Activated CD4-positive, alpha-beta T cell treated with anti-CD3 and anti-CD28 coated beads, Interleukin-2, amount 50 U/mL, for 24 hours (primary cell): Measurements from ENCODE around the gene CCBE1.
"Not testable (repeated sequence)": the region's sequence is repeated elsewhere in the genome, so short reads cannot be mapped to it uniquely, and the experiment has no call there.

Experiments used
- DNase-seq, 2 donors: peaks; one replicate each; pipeline ENCODE4 v3.0.0-alpha.2; 2020; ENCODE audit warnings: low read depth in 1 of 2, low spot score in 1 of 2

The CCBE1 gene

DNA sequence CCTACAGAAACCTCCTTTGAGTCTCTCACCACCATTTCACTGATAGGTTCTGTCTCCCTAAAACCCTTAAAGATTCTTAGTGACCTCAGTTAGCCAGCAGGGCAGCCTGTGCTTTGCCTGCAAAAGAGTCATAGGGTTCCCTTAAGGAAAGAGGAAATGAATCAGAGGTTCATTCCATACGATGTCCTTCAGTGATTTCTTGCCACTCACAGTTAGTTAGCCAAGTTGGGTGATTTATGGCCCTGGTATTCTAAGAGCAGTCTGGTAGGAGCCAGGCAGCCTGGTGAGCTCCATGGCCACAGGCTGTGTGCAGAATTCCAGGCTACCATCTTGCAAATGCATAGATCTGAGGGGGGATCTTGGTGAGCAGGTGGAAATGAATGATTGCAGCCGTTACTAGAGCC is 18.7 kb upstream of the CCBE1 start:
- DNase-seq, result no peak

DNA sequence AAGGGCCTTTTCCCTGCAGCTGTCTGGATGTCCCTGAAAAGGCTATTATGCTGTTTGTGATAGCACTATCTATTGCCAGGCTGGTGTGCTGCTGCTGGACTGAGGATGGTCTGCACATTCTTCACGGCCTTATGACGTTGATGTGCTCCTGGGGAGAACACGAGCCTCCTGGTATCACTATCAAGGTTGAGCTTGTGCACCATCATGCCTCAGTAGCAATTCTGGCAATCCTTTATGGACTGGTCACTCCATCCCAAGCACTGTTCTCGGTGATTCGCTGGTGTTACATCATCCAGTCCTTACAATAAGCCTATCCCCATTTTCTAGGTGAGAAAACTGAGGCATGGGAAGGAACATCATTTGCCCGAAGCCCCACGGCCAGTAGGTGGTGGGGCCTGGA is 18.2 kb upstream of the CCBE1 start:
- no peak for DNase-seq

DNA sequence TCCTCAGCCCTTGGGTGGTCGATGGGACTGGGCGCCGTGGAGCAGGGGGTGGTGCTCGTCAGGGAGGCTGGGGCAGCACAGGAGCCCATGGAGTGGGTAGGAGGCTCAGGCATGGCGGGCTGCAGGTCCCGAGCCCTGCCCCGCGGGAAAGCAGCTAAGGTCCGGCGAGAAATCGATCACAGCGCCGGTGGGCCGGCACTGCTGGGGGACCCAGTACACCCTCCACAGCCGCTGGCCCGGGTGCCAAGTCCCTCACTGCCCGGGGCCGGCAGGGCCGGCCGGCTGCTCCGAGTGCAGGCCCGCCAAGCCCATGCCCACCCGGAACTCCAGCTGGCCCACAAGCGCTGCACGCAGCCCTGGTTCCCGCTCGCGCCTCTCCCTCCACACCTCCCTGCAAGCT is 16.9 kb upstream of the CCBE1 start:
- DNase-seq, result not testable (repeated sequence)

DNA sequence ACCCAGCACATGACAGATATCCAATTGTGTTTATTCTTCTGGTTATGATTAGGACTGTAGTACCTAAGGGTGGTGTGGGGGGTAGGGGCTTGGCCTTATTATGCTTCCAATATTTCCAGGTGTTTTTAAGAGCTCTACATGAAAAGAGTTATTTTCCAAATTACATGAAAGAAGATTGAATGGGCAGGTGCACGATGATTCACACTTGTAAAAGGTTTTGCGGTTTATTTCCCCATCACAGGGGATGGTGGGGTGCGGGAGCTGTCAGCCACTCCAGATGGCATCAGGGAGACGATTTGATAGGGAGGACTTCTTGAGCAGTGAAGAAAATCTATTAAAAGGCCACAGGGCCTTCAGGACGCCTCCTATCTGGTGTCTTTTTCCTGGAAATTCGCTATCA is 15.1 kb upstream of the CCBE1 start:
- no peak for DNase-seq

DNA sequence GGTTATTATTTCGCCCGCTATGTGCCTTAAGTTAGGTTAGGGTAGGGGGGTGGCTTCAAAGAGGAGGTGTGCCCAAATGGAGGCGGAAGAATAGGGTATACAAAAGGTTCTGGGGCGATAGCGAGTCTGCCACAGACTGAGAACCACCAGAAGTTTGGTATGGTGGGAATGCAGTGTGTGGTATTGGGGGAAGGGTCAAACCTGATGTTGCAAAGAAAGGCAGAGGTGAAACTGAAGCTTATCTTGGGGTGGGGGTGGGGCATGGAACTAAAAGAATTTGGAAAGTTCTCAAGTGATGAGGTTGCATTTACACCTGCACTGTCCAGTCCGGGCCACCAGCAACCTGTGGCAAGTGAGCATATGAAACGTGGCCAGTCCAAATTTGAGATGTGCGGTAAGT is 11.8 kb upstream of the CCBE1 start:
- DNase-seq, result no peak

DNA sequence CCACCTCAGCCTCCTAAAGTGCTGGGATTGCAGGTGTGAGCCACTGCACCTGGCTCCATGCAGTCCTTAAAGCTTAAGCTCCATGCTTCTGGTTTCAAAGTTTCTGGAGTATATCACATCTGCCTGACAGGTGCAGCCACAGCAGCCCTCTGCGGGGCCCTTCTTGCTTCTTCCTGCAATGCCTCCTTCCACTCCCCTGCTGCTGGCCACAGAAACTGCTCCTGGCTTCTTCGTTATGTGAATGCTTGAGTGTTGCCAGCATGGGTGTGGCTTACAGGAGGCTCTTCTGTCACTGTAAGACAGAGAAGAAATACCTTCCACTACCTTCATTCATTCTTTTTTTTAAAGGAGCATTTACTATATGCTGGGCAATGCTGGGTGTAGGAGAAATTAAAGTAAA is 10.1 kb upstream of the CCBE1 start:
- DNase-seq, result no peak

DNA sequence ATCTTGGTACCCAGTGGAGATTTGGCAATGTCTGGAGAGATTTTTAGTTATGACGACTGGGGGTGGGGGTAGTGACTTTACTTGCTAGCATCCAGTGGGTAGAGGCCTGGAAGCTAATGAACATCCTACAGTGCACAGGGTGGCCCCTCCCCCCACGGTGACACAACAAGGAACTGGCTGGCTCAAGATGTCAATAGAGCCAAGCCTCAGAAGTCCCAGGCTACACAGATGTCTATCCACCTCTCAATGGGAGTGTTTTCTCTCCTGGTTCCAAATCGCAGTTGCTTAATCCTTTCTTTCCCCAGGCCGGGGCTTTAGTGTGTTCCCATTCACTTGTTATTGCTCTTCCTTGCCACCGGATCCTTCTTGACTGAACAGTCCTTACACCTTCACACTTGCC is 9.3 kb upstream of the CCBE1 start:
- DNase-seq, result no peak

DNA sequence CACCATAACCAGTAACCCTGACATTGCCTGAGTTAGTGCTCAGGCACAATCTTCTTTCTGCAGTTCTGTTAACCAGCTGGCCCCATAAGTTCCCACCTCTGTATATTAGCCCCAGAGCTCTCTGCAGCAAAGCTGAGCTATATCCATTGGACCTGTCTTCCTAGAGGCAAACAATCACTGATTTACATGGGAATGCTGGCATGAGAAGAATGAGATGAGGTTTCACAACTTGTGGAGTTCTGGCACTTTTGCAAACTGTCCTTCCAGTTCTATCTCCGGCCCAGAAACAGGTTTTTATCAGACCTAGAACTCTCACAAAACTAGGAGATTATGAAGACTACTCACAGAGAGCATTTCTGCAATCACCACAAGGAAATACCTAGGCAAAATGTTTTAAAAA is 7.9 kb upstream of the CCBE1 start:
- DNase-seq, result no peak

DNA sequence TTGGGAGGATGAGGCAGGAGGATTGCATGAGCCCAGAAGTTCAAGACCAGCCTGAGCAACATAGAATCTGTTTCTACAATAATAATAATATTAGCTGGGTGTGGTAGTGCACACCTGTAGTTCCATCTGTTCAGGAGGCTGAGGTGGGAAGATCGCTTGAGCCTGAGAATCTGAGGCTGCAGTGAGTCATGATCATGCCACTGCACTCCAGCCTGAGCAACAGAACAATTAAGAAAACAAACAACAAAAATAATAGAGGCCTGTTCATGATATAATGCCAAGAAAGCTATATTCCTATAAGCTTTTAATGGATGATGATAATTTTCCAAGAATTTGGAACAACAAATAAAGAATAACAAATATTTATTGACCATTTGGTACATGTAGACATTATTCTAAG is 6.9 kb upstream of the CCBE1 start:
- no peak for DNase-seq

DNA sequence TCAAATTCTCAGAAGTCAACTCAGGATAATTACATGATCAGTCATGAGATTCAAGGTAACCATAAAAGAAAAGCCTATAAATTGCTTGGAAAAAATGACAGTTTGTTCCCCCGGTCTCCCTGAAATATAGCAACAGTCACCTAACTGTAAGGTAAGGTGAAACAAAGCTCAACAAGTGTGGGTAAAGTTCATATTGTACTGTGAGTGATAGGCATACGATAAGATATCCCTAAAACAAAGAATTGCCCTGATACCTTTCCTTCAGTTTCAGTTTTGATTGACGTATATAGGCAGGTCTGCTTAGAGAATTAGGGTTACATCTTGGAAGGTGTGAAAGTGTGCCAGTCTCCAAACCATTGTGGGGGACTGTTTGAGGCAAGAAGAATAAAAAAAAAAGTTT is 4.0 kb upstream of the CCBE1 start:
- no peak for DNase-seq

DNA sequence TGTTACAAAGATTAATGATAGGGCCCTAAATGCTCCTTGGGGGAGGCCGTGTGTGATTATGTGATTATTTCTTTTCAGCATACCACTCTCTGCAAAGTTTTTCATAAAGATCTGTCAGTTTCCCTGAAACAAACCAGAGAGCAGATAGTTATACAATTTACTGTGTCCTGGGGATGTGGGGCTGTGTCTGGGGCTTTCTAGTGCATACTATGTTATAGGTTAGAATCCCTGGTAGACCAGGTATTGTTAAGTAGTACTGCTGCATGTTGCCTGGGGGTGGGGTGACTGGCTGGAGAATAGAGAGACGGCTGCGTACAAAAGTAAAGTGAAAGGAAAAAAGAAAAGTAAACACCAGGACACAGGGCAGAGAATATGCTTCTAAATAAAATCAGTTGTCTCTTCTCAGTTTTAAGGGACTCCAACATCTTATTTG is 3.3 kb upstream of the CCBE1 start:
- DNase-seq, result no peak

DNA sequence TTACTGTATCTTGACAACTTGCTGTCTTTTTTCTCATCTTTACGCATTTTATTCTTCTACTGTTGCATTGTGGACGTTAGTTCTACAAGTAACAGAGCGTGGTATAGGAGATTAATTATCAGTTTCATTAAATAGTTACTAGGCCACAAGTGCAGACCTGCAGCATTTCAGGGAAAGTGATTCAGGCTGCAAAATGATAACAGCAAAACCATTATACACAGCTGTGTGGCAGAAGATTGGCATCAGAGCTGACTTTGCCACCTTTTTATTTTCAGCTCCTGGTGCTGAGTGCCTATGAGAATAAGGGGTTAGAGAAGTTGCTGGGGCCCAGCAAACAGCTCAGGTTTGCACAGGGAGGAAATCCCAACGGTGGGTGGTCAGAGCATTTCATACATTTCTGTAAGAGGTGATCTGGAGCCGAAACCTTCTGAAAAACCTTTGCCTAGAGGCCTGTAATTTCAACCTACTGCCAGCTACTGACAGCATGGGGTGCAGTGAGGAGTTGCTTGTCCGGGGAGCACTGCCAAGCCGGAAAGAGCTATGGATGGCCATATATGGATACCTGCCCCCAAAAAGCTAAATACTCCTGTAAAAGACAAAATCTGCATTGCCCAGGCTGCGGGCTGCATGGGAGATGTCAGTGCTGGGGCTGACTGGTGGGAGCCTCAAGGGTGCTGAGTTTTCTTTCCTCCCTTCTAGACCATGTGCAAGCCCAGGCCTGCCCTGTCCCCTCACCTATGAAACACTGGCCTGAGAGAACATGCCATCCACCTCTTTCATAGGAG is 2.7 kb upstream of the CCBE1 start:
- DNase-seq, result no peak

DNA sequence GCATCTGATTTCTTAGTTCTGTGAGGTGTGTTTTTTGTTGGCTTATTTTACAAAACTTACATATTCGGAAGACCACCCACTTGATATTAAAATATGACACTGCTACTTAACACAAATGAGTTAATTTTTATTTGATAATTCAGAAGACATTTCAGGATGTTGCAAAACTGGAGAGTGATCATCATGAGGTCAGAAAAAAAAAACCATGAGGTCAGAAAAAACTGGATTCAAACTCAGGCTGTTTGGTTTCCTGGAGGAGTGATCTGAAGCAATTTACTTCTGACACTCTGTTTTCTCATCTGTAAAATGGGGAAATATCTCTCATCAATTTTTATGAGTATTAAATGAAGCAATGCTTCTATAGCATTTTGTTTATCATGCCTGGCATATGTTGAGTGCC is 1.8 kb upstream of the CCBE1 start:
- DNase-seq, result no peak

DNA sequence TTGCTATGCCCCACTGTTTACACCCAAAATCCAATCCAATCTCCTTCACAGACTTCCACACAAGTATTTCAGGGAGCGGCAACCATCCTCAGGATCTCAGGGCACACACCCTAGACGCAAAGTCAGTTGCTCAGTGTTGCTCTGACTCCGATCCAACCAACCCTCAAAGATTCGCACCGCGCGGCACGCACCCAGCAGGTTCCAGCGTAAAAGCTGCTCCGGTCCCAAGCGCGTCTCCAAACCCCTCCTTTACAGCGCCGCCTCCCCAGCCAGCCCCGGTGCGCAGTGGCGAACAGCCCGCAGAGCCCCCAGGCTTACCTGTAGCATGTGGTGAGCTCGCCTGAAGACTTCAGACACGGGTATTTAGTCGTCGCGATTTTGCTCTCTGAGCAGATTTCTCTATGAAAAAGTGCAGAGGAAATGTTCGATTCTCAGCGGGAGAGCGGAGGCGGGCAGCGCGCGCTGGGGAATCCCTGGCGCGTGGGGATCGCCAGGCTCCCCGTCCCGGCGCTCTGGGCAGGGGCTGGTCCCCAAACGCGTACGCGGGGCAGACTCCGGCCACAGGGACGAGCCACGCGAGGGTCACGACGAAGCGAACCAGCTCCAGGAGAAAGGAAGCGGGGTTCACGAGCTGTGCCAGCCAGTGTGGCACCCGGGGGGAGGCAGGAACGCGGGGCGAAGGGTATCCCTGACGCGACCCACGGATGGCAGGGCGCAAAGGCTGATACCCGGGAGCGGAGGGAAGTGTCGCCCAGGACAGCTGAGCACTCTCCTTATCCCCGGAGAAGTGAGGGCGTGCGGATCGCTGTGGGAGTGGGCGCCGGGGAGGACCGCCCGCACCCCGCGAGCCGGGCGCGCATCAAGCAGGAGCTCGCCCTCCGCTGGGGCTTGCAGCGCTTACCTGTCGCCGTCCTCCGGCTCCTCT is 650 bp downstream of the CCBE1 start:
- no peak for DNase-seq

DNA sequence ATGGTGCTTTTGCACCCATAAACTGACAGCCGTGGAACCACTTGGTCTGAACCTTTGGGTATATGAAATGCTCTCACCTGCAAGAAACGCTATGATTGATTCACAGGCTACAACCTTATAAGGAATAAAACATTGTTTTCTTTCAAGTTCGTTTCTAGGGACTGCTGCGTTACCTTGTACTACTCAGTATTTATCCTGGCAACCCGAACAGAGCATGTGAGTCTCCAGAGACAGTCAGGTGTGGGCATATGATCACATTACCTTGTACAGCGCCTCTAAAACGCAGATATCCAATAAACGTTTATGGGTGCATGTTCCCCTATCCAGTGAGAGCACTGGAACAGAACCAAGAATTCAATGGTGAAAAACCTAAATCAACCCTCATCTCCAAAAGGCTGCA is 1.7 kb downstream of the CCBE1 start:
- no peak for DNase-seq

DNA sequence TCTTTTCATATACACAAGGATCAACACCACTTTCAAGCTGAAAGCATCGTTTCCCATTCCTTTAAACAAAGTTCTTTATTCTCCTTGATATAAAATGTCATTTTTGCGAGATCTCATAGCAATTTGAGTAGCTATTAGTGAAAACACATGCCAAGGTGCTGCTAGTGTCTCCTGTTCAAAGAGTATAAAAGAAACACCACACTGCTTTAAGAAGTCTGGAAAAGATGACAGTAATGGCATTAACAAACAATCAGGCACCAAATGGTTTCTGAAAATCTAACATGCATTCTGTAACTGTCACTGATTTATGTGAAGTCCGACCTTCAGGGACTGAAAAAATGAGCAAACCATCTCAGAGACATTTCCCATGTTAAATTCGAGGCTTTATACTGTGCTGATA is 2.4 kb downstream of the CCBE1 start:
- DNase-seq, result no peak

DNA sequence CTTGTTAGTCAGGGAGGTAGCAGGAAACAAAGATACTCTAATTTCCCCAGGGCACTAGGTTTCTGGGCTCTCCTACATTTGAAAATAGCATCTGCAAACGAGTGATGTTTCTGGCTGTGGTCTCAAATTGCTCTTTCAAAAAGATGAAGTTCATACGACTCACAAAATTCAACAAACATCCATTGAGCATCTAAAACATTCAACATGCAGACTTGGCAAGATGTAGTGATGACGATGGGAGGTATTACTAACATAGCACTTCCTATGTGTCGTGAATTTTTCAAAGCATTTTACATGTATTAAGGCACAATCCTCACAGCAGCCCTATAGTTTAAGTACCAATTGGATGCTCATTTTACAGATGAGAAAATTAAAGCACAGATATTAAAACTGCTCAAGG is 5.2 kb downstream of the CCBE1 start:
- no peak for DNase-seq

DNA sequence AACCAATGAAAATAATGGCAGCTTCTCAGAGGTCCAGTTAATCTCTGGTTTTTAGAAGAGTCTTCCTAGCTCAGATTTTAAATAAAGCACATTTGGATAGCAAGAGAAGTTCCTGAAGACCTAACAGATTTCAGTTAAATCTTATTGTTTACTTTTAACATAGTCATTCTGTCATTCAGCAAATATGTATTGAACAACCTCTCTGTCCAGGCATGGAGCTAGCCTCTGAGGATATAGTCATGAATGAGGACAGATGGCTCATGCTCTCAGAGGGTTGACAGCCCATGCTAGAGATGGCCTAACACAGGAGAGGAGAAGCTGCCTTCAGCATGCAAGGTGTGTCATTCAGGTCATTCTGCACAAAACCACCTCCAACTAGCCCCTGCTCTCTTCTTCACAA is 6.2 kb downstream of the CCBE1 start:
- DNase-seq, result no peak

DNA sequence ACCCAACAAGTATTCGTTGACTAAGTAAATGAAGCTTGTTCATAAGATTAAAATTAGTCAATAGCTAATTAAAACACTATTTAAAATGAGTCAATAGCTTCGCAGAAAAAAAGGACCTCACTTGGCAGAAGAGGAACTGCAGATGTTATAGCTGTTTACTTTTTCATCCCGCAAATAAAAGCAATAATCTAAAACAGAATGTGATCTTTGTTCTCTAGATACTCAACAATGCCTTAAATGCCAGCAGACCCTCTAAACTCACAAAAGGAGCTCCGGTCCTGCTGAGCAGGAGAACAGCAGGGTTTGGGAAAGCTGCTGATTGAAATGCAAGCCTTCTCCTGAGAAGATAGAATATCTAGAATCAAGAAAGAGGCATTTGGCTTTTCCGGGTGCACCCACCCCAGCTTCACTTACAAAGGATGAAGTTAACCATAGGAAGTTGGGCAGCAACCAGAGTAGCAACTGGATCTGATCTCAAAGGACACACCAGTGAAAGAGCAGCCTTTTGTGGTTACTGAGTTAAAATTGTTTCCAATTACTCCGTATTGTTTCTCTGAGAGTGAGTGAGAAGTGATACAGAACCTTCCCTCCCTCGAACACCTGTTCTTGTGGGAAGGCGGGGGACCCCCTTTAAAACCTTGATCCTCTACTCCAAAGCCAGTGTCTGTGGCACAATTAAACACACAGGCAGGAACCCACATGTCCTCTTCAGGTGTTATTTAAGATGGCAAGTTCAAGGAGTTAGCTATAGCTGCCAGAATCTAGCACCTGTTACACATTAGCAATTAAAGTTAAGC is 6.8 kb downstream of the CCBE1 start:
- no peak for DNase-seq

DNA sequence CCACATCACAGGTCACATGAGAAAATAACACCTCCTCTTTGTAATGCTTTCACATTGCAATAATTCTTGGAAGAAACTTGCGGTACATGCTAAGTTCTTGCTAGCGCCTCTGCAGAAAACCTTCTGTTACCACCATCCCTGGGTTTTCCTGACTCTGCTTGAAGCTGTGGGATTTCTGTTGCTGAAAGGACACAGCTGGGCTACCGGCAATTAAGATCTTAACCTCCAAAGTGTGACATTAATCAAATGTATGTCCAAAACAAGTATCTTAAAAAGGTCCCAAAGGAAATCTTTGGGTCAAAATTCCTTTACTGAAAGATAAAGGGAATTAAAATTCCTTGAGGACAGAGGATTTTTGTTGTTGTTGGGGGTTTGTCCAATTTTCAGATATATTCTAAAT is 7.5 kb downstream of the CCBE1 start:
- DNase-seq, result no peak

DNA sequence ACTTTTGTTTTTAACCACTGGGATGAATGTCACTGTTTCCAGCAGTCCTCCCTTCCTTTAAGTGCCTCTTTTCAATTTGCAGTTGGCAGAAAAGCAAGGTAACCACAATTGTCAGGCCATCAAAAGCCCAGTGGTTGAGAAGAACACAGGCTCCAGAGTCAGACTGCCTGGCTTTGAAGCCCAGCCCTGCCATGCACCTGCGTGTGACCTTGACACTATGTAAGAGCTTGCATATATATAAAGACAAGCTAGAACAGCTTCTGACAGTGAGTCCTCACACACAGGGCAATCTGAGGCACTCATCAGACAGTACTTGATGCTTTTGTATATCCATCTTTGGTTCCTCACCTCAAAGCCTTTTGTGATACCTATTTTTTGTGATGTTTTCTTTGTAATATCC is 11.0 kb downstream of the CCBE1 start:
- DNase-seq, result no peak

DNA sequence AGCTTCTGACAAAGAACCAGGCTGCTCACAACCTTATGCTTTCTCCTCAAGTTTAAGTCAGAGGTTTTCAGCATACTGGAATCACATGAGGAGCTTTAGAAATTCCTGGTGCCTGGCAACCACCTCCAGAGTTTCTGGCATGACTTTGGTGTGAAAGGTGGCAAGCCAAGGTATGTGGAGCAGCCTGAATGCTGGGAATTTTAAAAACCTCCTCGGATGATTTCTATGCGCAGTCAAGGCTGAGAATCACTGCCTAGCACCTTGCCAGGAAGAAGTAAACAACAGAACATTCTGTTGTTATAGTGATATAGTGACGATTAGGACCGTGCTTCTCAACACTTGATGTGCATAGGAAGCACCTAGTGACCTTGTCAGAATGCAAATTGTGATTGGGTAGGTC is 11.7 kb downstream of the CCBE1 start:
- DNase-seq, result no peak
